ENCODE measurements around the gene PRR20D.
"Not testable (repeated sequence)": the region's sequence is repeated elsewhere in the genome, so short reads cannot be mapped to it uniquely, and the experiment has no call there.

PRR20D gene

DNA sequence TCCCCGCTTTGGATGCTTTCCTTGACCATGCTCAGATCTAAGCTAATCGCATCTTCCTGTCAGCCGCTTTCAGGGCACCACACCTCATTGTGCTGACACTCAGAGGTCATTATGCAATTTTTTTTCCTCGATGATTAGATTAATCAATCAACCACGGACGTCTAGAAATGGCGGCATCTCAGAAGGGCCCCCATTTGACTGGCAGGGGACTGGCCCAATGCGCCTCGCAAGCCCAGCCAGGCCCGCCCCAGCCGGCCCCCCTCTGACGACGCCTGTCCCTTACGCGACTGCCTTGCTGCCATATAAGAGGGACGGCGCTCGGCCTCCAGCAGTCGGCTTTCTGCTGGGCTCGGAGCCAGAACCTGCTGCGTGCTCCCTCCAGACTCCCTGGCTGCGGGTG, at the start of gene PRR20D:
Gene PRR20D, plus strand, starts transcription at position 301 of the 400 bp plus-strand sequence. CDS start 387 bp downstream, outside the sequence.
- in situ Hi-C loops (cut with MboI; ENCODE audit: low sequenced_read_pairs), result not testable (repeated sequence)

DNA sequence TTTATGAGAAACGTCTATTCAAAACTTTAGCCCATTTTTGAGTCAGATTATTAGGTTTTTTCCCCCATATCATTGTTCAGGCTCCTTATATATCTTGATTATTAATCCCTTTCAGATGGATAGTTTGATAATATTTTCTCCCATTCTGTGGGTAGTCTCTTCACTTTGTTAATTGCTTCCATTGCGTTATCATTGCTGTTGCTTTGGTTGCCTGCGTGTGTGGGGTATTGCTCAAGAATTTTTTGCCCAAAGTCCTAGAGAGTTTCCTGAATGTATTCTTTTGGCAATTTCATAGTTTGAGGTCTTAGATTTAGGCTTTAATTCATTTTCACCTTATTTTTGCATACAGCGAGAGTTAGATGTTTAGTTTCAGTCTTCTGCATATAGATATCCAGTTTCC, 45.5 kb upstream of the PRR20D start:
- in situ Hi-C loops (cut with MboI; ENCODE audit: low sequenced_read_pairs), result no loop called here

DNA sequence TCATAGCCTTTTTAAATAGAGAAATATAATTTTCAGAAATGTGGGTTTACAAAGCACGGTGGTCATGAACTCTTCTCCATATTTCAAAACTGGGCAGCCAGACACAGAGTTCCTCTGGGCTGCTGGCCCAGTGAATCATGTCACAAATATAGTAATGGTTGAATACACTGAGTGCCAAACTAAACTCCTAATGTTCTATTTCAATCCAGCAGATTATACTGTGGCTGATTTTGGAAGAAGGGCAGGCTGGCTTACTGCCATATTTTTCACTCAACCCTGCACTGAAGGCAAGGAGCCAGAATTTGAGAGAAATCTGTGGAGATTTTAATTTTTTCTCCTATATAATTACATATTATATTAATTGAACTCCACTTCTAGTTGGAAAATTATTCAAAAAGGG, 36.8 kb upstream of the PRR20D start:
- in situ Hi-C loops (cut with MboI; ENCODE audit: low sequenced_read_pairs), result no loop called here

DNA sequence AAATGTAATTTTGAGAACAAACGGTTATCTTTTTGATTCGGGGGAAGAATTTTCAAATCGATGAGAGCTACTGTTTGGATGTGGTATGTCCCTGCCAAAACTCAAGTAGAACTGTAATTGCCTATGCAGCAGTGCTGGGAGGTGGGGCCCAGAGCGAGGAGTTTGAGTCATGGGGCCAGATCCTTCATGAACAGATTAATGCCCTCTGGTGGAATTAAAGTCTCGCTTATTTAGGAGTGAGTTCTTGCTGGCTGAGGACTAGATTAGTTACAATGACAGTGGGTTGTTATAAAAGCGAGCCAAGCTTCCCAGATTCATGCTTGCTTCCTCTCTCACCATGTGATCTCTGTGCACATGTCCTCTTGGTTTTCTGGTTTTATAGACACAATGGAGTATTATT, 31.5 kb upstream of the PRR20D start:
- in situ Hi-C loops (cut with MboI; ENCODE audit: low sequenced_read_pairs), result no loop called here

DNA sequence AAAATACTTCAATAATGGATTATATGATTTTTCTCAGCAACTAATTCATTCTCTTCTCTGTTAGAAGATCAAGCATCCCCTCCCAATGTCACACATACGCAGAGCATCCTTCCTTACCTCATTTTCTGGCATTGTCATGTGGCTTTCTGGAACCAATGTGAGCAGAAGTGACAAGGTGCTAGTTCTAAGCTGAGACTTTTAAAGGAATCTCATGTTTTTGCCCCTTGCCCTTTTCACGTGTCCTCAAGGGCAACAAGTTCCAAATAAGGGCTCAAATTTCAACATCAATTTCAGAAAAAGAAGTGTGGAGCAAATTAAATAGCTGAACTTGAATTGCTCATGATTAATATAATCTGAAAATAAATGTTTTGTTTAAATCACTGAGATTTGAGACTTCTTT, 24.3 kb upstream of the PRR20D start:
- in situ Hi-C loops (cut with MboI; ENCODE audit: low sequenced_read_pairs), result no loop called here

DNA sequence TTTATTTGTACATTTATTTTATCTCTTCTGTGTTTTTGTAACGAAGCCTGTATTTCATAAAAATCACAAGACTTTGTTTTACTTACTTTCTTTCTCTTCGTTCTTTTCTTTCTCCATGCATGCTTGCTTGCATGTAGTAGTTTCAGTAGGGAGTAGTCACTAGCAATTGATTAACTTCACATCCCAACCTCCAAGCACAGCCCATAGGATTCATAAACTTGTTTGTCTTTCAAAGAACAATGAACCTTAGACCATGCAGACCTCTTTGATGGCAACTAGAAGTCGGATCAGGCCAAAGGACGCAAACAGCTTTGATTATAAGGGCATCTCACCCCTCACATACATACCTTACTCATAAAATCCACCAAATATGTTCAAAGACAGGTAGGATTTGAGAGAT, 22.8 kb upstream of the PRR20D start:
- in situ Hi-C loops (cut with MboI; ENCODE audit: low sequenced_read_pairs), result no loop called here

DNA sequence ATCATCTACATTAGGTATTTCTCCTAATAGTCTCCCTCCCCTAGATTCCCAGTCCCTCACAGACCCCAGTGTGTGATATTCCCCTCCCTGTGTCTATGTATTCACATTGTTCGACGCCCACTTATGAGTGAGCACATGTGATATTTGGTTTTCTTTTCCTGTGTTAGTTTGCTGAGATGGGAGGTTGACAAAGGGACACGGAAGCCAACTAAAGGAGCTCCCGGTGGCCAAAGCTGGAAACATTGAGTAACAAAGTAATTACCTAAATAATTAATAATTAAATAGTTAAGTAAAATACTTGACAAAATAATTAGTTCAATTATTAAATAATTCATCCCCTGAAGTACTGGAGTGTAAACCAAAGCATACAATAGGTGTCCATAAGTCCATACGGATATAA, 21.4 kb upstream of the PRR20D start:
- in situ Hi-C loops (cut with MboI; ENCODE audit: low sequenced_read_pairs), result no loop called here

DNA sequence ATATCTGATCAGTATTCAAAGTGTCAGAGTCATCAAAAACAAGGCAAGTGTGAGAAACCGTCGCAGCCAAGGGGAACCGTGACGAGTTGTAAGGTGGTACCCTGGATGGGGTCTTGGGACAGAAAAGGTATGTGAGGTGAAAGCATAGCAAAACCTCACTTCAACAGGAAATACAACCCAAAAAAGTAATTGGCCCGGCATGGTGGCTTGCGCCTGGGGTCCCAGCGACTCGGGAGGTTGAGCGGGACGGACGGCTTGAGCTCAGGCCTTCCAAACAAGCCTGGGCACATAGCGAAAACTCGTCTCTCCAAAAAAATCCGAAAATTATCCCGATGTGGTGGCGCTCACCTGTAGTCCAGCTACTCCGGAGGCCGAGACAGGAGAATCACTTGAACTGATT, 20.7 kb upstream of the PRR20D start:
- in situ Hi-C loops (cut with MboI; ENCODE audit: low sequenced_read_pairs), result not testable (repeated sequence)

DNA sequence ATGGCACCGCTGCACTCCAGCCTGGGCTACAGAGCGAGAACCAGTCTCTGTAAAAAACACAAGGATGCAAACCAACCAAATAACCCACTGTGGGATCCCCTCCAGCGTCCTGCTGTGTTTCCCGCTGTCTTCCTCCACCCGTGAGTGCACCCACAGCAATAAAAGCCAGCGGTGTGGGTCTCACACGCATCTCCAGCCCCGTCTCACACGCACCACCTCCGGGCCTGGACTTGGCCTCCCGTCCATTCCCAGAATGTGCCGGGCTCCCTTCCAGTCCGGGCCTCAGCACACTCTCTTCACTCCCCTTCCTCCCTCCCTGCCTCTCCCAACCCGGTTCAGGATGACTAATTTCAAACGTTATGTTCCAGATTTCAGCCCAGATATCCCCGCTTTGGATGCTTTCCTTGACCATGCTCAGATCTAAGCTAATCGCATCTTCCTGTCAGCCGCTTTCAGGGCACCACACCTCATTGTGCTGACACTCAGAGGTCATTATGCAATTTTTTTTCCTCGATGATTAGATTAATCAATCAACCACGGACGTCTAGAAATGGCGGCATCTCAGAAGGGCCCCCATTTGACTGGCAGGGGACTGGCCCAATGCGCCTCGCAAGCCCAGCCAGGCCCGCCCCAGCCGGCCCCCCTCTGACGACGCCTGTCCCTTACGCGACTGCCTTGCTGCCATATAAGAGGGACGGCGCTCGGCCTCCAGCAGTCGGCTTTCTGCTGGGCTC, 20.0 kb upstream of the PRR20D start, which contains the start of gene PRR20A:
Gene PRR20A, plus strand, starts transcription at position 684 of the 734 bp plus-strand sequence. CDS start 387 bp downstream, outside the sequence.
- in situ Hi-C loops (cut with MboI; ENCODE audit: low sequenced_read_pairs), result not testable (repeated sequence)

DNA sequence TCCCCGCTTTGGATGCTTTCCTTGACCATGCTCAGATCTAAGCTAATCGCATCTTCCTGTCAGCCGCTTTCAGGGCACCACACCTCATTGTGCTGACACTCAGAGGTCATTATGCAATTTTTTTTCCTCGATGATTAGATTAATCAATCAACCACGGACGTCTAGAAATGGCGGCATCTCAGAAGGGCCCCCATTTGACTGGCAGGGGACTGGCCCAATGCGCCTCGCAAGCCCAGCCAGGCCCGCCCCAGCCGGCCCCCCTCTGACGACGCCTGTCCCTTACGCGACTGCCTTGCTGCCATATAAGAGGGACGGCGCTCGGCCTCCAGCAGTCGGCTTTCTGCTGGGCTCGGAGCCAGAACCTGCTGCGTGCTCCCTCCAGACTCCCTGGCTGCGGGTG, 13.2 kb upstream of the PRR20D start, which contains the start of gene PRR20B:
Gene PRR20B, plus strand, starts transcription at position 301 of the 400 bp plus-strand sequence. CDS start 387 bp downstream, outside the sequence.
- in situ Hi-C loops (cut with MboI; ENCODE audit: low sequenced_read_pairs), result not testable (repeated sequence)

DNA sequence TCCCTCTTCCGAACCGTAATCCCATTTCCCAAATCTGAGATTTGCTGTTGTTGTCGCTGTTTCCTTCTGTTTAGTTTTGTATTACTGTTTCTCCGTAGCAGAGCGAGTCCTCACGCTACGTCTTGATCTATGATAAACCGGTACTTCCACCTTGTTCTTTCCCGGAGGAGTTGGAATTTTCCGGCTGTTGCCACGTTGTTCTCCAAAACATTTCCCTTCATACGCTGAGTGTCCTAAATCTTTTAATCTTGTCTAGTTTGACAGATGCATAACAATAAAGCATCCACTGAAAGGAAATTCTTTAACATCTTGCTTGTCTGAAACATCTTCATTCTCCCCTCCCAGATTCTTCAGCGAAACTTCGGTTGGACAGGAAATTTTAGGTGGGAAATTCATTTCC, 12.3 kb upstream of the PRR20D start:
- in situ Hi-C loops (cut with MboI; ENCODE audit: low sequenced_read_pairs), result not testable (repeated sequence)

DNA sequence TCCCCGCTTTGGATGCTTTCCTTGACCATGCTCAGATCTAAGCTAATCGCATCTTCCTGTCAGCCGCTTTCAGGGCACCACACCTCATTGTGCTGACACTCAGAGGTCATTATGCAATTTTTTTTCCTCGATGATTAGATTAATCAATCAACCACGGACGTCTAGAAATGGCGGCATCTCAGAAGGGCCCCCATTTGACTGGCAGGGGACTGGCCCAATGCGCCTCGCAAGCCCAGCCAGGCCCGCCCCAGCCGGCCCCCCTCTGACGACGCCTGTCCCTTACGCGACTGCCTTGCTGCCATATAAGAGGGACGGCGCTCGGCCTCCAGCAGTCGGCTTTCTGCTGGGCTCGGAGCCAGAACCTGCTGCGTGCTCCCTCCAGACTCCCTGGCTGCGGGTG, 6.7 kb upstream of the PRR20D start, which contains the start of gene PRR20C:
Gene PRR20C, plus strand, starts transcription at position 301 of the 400 bp plus-strand sequence. CDS start 387 bp downstream, outside the sequence.
- in situ Hi-C loops (cut with MboI; ENCODE audit: low sequenced_read_pairs), result not testable (repeated sequence)

DNA sequence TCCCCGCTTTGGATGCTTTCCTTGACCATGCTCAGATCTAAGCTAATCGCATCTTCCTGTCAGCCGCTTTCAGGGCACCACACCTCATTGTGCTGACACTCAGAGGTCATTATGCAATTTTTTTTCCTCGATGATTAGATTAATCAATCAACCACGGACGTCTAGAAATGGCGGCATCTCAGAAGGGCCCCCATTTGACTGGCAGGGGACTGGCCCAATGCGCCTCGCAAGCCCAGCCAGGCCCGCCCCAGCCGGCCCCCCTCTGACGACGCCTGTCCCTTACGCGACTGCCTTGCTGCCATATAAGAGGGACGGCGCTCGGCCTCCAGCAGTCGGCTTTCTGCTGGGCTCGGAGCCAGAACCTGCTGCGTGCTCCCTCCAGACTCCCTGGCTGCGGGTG, 6.5 kb downstream of the PRR20D start, which contains the start of gene PRR20E:
Gene PRR20E, plus strand, starts transcription at position 301 of the 400 bp plus-strand sequence. CDS start 387 bp downstream, outside the sequence.
- in situ Hi-C loops (cut with MboI; ENCODE audit: low sequenced_read_pairs), result not testable (repeated sequence)

DNA sequence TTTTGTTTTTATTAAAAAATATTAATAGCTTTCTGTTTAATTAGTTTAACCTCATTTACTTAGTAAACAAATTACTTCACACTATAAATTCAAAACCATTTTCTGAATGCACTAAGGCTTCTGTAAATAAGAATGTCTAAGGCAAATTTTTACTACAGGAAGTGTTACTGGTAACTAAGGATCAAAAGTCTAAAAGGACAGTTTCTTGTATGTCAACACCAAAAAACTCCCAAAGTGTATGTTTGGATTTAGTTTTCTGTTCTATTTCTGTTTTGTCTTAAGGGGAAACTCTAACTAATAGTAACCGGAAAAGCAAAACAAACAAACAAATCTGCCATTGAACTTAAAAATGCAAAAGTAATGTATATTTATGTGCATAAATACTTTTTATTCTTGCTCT, 31.2 kb downstream of the PRR20D start:
- in situ Hi-C loops (cut with MboI; ENCODE audit: low sequenced_read_pairs), result no loop called here

DNA sequence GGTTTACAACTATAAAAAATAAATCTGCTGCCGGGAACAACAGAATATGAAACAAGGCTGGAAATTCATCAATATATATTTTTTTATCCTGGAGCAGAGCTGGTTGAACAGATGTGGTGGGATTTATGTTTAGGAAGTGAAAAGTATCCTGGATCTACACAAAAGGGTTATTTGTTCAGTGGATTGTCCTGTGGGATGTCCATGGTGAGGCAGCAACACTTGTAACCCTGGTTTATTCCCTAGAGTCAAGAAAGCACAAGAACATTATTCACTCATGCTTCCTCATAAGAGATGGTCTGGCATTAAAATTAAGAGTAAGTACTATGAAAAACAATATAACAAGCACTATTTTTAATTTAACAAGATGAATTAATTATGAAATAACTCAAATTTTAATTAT, 52.6 kb downstream of the PRR20D start:
- in situ Hi-C loops (cut with MboI; ENCODE audit: low sequenced_read_pairs), result no loop called here
